Neural cell (in vitro differentiated cells): ENCODE results near the gene ABL2. TPM values are rescaled to one million over a fixed set of nuclear protein-coding genes. Genes with fewer than 3 reads are reported as not detected.

Source experiments
- H2AFZ ChIP-seq: fragments of 200-600, 300-800 bp; sonication (generic), shearing (Covaris generic); 2 replicates; pipeline ENCODE4 v1.6.0; 2014; ENCODE audit warnings: low read depth, mild to moderate bottlenecking, antibody characterized with exemption, low read length, moderate library complexity
- H3F3A ChIP-seq: fragments of 200-600 bp; shearing (Covaris generic); 2 replicates; pipeline ENCODE4 v1.6.1; 2016; ENCODE audit warnings: mild to moderate bottlenecking, moderate library complexity, mixed read lengths, antibody characterized with exemption, low read length; ENCODE audit not compliant: insufficient read depth, poor library complexity, severe bottlenecking
- H3K27ac ChIP-seq: fragments of 200-600, 300-800 bp; sonication (generic), shearing (Covaris generic); 2 replicates; pipeline ENCODE4 v1.5.1; 2014; ENCODE audit warnings: mild to moderate bottlenecking, low read length, moderate library complexity
- H3K27me3 ChIP-seq: fragments of 300-800, 200-600 bp; sonication (generic), shearing (Covaris generic); 2 replicates; pipeline ENCODE4 v1.6.0; 2014; ENCODE audit warnings: mild to moderate bottlenecking, low read depth, low read length, moderate library complexity; ENCODE audit not compliant: insufficient read depth
- H3K36me3 ChIP-seq: fragments of 300-800, 200-600 bp; sonication (generic), shearing (Covaris generic); 2 replicates; pipeline ENCODE4 v1.5.1; 2014; ENCODE audit warnings: mild to moderate bottlenecking, antibody characterized with exemption, low read length, moderate library complexity; ENCODE audit not compliant: insufficient read depth
- H3K4me2 ChIP-seq: fragments of 300-800, 200-600 bp; sonication (generic), shearing (Covaris generic); 2 replicates; pipeline ENCODE4 v1.6.0; 2014; ENCODE audit warnings: mild to moderate bottlenecking, low read length
- H3K4me3 ChIP-seq: fragments of 300-800, 200-600 bp; sonication (generic), shearing (Covaris generic); 2 replicates; pipeline ENCODE4 v1.5.1; 2014; ENCODE audit warnings: mild to moderate bottlenecking, low read length, moderate library complexity
- H3K79me2 ChIP-seq: fragments of 200-600 bp; shearing (Covaris generic); replicated peaks from 2 replicates; pipeline ENCODE4 v1.6.0; 2014; ENCODE audit warnings: mild to moderate bottlenecking, low read length, moderate library complexity; ENCODE audit not compliant: insufficient read depth
- H3K9ac ChIP-seq: fragments of 300-800, 200-600 bp; sonication (generic), shearing (Covaris generic); 2 replicates; pipeline ENCODE4 v1.6.1; 2016; ENCODE audit warnings: mild to moderate bottlenecking, low read length, mixed read lengths
- H3K9me2 ChIP-seq: fragments of 200-600 bp; shearing (Covaris generic); 2 replicates; pipeline ENCODE4 v1.6.1; 2016; ENCODE audit warnings: mild to moderate bottlenecking, low read length, mixed read lengths; ENCODE audit not compliant: insufficient read depth
- H3K9me3 ChIP-seq: fragments of 200-600, 300-800 bp; sonication (generic), shearing (Covaris generic); 2 replicates; pipeline ENCODE4 v1.6.1; 2016; ENCODE audit warnings: mild to moderate bottlenecking, mixed run types, low read length, moderate library complexity, mixed read lengths
- H4K20me1 ChIP-seq: fragments of 200-600 bp; shearing (Covaris generic); 2 replicates; pipeline ENCODE4 v1.6.1; 2016; ENCODE audit warnings: mild to moderate bottlenecking, mixed run types; ENCODE audit not compliant: insufficient read depth
- CTCF ChIP-seq: fragments of 450-650 bp; IDR thresholded peaks from 2 replicates; pipeline ENCODE4 v1.5.1; 2014; ENCODE audit warnings: antibody characterized with exemption, mild to moderate bottlenecking, moderate library complexity; ENCODE audit not compliant: poor library complexity, severe bottlenecking
- EP300 ChIP-seq: fragments of 450-650 bp; conservative IDR thresholded peaks from 2 replicates; pipeline ENCODE4 v1.6.1; 2014; ENCODE audit warnings: antibody characterized with exemption, mild to moderate bottlenecking, moderate library complexity; ENCODE audit not compliant: poor library complexity, severe bottlenecking
- EZH2 ChIP-seq: fragments of 200-600, 300-800 bp; shearing (Covaris generic), sonication (generic); IDR thresholded peaks from 2 replicates; pipeline ENCODE4 v1.6.1; 2014; ENCODE audit warnings: antibody characterized with exemption, low read length, borderline replicate concordance, mild to moderate bottlenecking; ENCODE audit not compliant: insufficient read depth, poor library complexity, severe bottlenecking
- MXI1 ChIP-seq: fragments of 450-650 bp; conservative IDR thresholded peaks from 2 replicates; pipeline ENCODE4 v1.6.1; 2014; ENCODE audit warnings: antibody characterized with exemption, mild to moderate bottlenecking; ENCODE audit not compliant: poor library complexity, severe bottlenecking
- POLR2AphosphoS5 ChIP-seq: IDR thresholded peaks from 2 replicates; pipeline ENCODE4 v1.6.1; 2012
- RAD21 ChIP-seq: fragments of 450-650 bp; conservative IDR thresholded peaks from 2 replicates; pipeline ENCODE4 v1.6.1; 2014; ENCODE audit warnings: antibody characterized with exemption, mild to moderate bottlenecking, moderate library complexity
- REST ChIP-seq: IDR thresholded peaks from 2 replicates; pipeline ENCODE4 v1.6.1; 2012; ENCODE audit warnings: borderline replicate concordance
- SMC3 ChIP-seq: fragments of 450-650 bp; conservative IDR thresholded peaks from 2 replicates; pipeline ENCODE4 v1.6.1; 2014; ENCODE audit warnings: antibody characterized with exemption, mild to moderate bottlenecking, moderate library complexity; ENCODE audit not compliant: poor library complexity
- TAF1 ChIP-seq: IDR thresholded peaks from 2 replicates; pipeline ENCODE4 v1.6.1; 2012; ENCODE audit warnings: low read depth
- polyA plus RNA-seq: library from polyadenylated mRNA; depleted of rRNA; stranded (reverse); fragments of >200 nt; gene quantifications from 2 replicates; pipeline ENCODE4 v1.2.3, GENCODE V29; 2014

The ABL2 gene
- polyA plus RNA-seq, 1 donor from 2014 or later, result 9.8 TPM

DNA sequence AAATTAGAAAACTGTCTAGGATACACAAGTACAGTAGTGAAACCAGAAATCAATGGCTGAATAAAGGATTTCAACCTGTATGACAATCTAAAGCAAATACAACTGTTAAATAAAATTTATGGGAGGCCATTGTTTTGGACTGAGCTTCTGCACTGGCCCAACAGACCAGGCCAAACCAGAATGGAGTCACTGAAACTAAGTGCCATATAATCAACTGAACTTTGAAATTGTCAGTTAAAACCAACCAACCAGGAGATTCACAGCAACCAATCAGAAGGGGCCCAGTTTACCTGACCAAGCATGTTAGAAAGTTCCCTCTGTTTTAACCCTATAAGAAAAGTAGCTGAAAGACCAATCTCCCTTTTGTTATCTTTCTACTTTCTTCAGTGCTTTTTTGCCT lies 33.6 kb upstream of the ABL2 start:
- H4K20me1 ChIP-seq, result no peaks in the 10 kb centered on the region
- no peaks in the 10 kb centered on the region for H3F3A ChIP-seq
- H3K36me3 ChIP-seq, result no peaks in the 10 kb centered on the region
- no peaks in the 10 kb centered on the region for H3K9me2 ChIP-seq
- no peak overlapping the region for H3K4me2 ChIP-seq
- no peak for TF ChIP-seq SMC3
- no peak for TF ChIP-seq EZH2
- TF ChIP-seq REST, result no peak
- no peak for TF ChIP-seq POLR2AphosphoS5
- TF ChIP-seq TAF1, result no peak
- TF ChIP-seq MXI1, result no peak
- no peak for TF ChIP-seq CTCF
- TF ChIP-seq RAD21, result no peak
- TF ChIP-seq EP300, result no peak
- no peak overlapping the region for H3K9ac ChIP-seq
- H3K9me3 ChIP-seq, result no peaks in the 10 kb centered on the region
- H3K27me3 ChIP-seq, result no peaks in the 10 kb centered on the region
- no peaks in the 10 kb centered on the region for H3K79me2 ChIP-seq
- no peak overlapping the region for H3K27ac ChIP-seq
- H2AFZ ChIP-seq, result no peak overlapping the region
- H3K4me3 ChIP-seq, result no peak overlapping the region

DNA sequence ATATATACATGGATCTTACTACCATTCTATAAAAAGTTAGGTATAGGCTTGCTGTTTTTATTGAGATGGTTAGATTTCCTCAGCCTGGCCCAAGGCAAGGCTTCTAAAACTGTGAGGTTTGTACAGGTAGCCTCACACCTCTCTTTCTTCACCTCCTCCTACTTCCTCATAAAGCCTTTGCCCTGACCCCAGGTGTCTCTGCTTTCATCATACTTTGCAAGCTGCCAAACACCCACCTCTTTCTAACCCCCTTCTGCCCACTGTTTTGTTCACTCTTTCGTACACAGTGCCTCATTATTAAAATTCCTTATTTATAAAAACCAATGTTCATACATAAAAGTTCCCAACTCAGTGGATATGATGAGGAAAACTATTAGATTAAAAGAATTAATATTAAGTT lies 32.7 kb upstream of the ABL2 start:
- H3K79me2 ChIP-seq, result no peaks in the 10 kb centered on the region
- H3F3A ChIP-seq, result no peaks in the 10 kb centered on the region
- H3K27me3 ChIP-seq, result no peaks in the 10 kb centered on the region
- no peaks in the 10 kb centered on the region for H4K20me1 ChIP-seq
- no peaks in the 10 kb centered on the region for H3K9me3 ChIP-seq
- H3K4me3 ChIP-seq, result no peak overlapping the region
- no peaks in the 10 kb centered on the region for H3K36me3 ChIP-seq
- no peak overlapping the region for H3K9ac ChIP-seq
- no peak overlapping the region for H3K27ac ChIP-seq
- H3K9me2 ChIP-seq, result no peaks in the 10 kb centered on the region
- no peak for TF ChIP-seq REST
- TF ChIP-seq TAF1, result no peak
- TF ChIP-seq RAD21, result no peak
- no peak for TF ChIP-seq MXI1
- no peak for TF ChIP-seq POLR2AphosphoS5
- TF ChIP-seq CTCF, result no peak
- TF ChIP-seq SMC3, result no peak
- H2AFZ ChIP-seq, result no peak overlapping the region
- H3K4me2 ChIP-seq, result no peak overlapping the region
